A673 (cell line): Measurements from ENCODE around the gene KBTBD6.

Source experiments
- CTCF ChIP-seq: fragments of 300-800, 200-600 bp; sonication (generic); conservative IDR thresholded peaks from 2 replicates; pipeline ENCODE4 v1.5.1; 2017; ENCODE audit warnings: low read depth, mild to moderate bottlenecking, antibody characterized with exemption, low read length, moderate library complexity, mixed read lengths
- EZH2 ChIP-seq: fragments of 200-600 bp; sonication (generic); IDR thresholded peaks from 2 replicates; pipeline ENCODE4 v1.6.1; 2017; ENCODE audit warnings: borderline replicate concordance, low read depth, mild to moderate bottlenecking, mixed read lengths, antibody characterized with exemption, low read length; ENCODE audit not compliant: poor library complexity, severe bottlenecking

- TF ChIP-seq CTCF (no peak), EZH2 (no peak)
These were observed 25.0 kb downstream of the KBTBD6 start for GRCh38 chr13:41107584-41108014.
